ENCODE data around the gene PTCD2.

Gene PTCD2

DNA sequence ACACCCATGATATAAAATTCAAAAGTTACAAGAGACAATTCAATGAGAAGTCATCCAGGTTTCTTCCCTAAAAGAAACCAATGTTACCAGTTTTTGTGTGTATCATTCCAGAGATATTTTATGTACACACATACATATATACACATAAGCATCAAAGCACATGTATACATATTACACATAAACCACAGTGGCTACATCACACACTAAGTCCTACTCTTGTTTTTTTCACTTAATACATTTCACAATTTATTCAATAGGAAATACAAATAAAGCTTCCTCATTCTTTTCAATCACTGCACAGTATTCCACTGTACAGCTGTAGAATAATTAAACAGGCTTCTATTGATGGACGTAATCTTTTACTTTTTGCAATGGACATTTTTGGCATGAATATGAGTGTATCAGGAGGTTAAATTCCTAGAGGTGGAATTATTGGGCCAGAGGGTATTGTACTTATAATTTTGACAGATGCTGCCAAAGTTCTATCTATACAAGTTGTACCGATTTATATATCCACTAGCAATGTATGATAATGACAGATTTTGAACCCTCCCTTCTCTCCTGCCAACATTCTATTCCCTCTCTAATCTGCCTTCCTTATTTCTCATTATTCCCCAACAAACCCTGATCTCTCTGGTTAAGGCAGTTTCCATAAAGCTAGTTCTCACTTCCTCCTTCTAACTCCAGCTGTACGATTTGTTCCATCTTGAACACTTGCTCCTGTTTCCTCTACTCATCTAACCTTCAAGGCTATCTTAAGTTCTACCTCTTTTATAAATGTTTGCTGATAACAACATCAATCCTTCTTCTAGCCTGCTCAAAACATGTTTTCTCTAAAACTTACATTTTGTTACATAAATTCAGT, 35.4 kb upstream of the PTCD2 start:
- no peak overlapping the region for H3K9ac ChIP-seq (ENCODE audit: low read depth in 1 of 2, low read length in 2 of 2)
- H3K36me3 ChIP-seq (ENCODE audit: control insufficient read depth in 1 of 2, insufficient read depth in 2 of 2, low read length in 2 of 2), result peaks cover 3 to 12% of the 10 kb centered on the region in 2 donors
- H3K9me3 ChIP-seq (ENCODE audit: control insufficient read depth in 1 of 2, low read length in 2 of 2), result no peaks in the 10 kb centered on the region
- H3K4me3 ChIP-seq (ENCODE audit: low read depth in 1 of 2, low read length in 2 of 2), result no peak overlapping the region
- H3K4me1 ChIP-seq (ENCODE audit: control insufficient read depth in 1 of 2, insufficient read depth in 2 of 2, low read length in 2 of 2), result no peaks in the 10 kb centered on the region
- no peak overlapping the region for H3K27ac ChIP-seq (ENCODE audit: low read depth, low read length)
- no peaks in the 10 kb centered on the region for H3K27me3 ChIP-seq (ENCODE audit: control insufficient read depth in 1 of 2, insufficient read depth in 2 of 2, low read length in 2 of 2)

DNA sequence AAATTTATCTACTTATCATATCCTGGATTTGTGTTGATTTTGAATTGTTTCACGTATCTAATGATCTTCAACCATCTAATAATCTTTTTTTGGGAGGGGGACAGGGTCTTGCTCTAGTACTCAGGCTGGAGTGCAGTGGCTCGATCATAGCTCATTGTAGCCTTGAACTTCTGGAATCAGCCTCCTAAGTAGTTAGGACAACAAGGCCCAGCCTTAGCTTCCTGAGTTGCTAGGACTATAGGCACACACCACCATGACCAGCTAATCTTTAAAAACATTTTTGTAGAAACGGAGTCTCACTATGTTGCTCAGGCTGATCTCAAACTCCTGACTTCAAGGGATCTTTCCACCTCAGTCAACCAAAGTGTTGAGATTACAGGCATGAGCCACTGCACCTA, 34.8 kb upstream of the PTCD2 start:
- no peak overlapping the region for H3K9ac ChIP-seq (ENCODE audit: low read depth in 1 of 2, low read length in 2 of 2)
- H3K27me3 ChIP-seq (ENCODE audit: control insufficient read depth in 1 of 2, insufficient read depth in 2 of 2, low read length in 2 of 2), result no peaks in the 10 kb centered on the region
- no peaks in the 10 kb centered on the region for H3K4me1 ChIP-seq (ENCODE audit: control insufficient read depth in 1 of 2, insufficient read depth in 2 of 2, low read length in 2 of 2)
- H3K4me3 ChIP-seq (ENCODE audit: low read depth in 1 of 2, low read length in 2 of 2), result no peak overlapping the region
- H3K27ac ChIP-seq (ENCODE audit: low read depth, low read length), result no peak overlapping the region
- H3K36me3 ChIP-seq (ENCODE audit: control insufficient read depth in 1 of 2, insufficient read depth in 2 of 2, low read length in 2 of 2), result peaks cover 3 to 12% of the 10 kb centered on the region in 2 donors
- H3K9me3 ChIP-seq (ENCODE audit: control insufficient read depth in 1 of 2, low read length in 2 of 2), result no peaks in the 10 kb centered on the region

DNA sequence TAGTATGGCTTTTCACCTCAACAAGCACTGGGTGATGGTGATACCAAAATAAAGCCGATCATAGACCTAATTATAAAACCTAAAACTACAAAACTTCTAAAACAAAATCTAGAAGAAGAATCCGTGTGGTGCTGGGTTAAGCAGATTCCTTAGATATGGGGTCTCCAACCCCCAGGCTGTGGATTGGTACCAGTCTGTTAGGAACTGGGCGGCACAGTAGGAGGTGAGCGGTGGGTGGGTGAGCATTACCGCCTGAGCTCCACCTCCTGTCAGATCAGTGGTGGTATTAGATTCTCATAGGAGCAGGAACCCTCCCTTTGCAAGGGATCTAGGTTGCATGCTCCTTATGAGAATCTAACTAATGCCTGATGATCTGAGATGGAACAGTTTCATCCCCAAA, 33.4 kb upstream of the PTCD2 start:
- Histone ChIP-seq H3K27me3 (ENCODE audit: control insufficient read depth in 1 of 2, insufficient read depth in 2 of 2, low read length in 2 of 2) (no peaks in the 10 kb centered on the region), H3K9me3 (ENCODE audit: control insufficient read depth in 1 of 2, low read length in 2 of 2) (no peaks in the 10 kb centered on the region), H3K9ac (ENCODE audit: low read depth in 1 of 2, low read length in 2 of 2) (no peak overlapping the region), H3K27ac (ENCODE audit: low read depth, low read length) (no peak overlapping the region), H3K4me1 (ENCODE audit: control insufficient read depth in 1 of 2, insufficient read depth in 2 of 2, low read length in 2 of 2) (no peaks in the 10 kb centered on the region), H3K4me3 (ENCODE audit: low read depth in 1 of 2, low read length in 2 of 2) (no peak overlapping the region), H3K36me3 (ENCODE audit: control insufficient read depth in 1 of 2, insufficient read depth in 2 of 2, low read length in 2 of 2) (peaks cover 3 to 12% of the 10 kb centered on the region in 2 donors)

DNA sequence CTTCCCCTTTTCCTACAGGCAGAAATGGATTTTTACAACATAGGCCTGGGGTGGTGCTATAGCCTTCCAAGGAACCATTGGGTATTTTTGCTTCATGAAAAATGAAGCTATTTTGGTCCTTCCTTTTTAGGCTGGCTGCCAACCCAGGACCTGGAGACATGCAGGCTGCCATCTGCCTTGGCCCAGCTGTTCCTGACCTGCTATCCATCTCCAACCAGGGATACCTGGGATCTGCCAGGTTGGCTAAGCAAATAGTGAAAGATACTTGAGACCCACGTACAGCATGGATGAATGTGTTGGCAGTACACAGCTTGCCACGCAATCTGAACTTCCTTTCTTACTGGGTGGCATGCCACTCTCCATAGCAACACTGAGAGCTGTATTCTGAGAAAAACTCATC, 31.2 kb upstream of the PTCD2 start:
- Histone ChIP-seq H3K4me1 (ENCODE audit: control insufficient read depth in 1 of 2, insufficient read depth in 2 of 2, low read length in 2 of 2) (no peaks in the 10 kb centered on the region), H3K9ac (ENCODE audit: low read depth in 1 of 2, low read length in 2 of 2) (no peak overlapping the region), H3K4me3 (ENCODE audit: low read depth in 1 of 2, low read length in 2 of 2) (no peak overlapping the region), H3K36me3 (ENCODE audit: control insufficient read depth in 1 of 2, insufficient read depth in 2 of 2, low read length in 2 of 2) (peaks cover 3 to 16% of the 10 kb centered on the region in 2 donors), H3K9me3 (ENCODE audit: control insufficient read depth in 1 of 2, low read length in 2 of 2) (no peaks in the 10 kb centered on the region), H3K27me3 (ENCODE audit: control insufficient read depth in 1 of 2, insufficient read depth in 2 of 2, low read length in 2 of 2) (no peaks in the 10 kb centered on the region), H3K27ac (ENCODE audit: low read depth, low read length) (no peak overlapping the region)

DNA sequence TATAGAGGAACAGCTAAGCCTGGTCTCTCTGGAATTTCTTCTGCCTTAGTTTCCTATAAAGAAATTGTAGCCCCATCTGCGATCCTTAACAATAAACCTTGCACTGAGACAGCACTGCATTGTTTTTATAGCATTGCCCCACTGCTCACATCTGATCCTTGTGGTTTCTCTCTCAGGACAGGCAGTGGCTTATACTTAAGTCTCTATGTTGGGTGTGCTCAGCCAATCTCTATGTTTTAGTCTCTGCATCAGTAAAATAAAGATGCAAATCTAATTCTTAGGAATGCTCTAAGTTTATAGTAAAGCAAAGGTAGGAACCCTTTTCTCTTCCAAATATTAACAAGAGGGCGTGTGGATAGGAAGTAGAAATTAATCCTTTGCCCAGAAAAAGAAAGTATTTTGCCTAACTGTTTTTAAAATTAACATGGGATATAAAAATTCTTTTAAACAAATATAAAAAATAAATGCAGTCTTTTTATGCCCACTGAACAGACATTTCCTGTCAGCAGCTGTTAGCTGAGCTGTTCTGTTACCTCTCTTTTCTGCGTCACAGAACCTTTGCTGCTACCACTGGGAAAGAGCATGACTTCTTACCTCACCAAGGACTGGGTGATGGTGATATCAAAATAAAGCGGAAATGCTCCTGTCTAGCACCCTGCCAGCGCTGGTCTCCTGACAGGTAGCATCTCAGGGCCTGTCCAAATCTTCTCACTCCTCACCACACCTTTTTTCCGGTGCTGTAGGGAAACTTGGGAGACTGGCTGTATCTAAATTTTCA, 29.6 kb upstream of the PTCD2 start:
- no peak overlapping the region for H3K9ac ChIP-seq (ENCODE audit: low read depth in 1 of 2, low read length in 2 of 2)
- no peaks in the 10 kb centered on the region for H3K27me3 ChIP-seq (ENCODE audit: control insufficient read depth in 1 of 2, insufficient read depth in 2 of 2, low read length in 2 of 2)
- H3K4me1 ChIP-seq (ENCODE audit: control insufficient read depth in 1 of 2, insufficient read depth in 2 of 2, low read length in 2 of 2), result no peaks in the 10 kb centered on the region
- no peak overlapping the region for H3K4me3 ChIP-seq (ENCODE audit: low read depth in 1 of 2, low read length in 2 of 2)
- no peaks in the 10 kb centered on the region for H3K9me3 ChIP-seq (ENCODE audit: control insufficient read depth in 1 of 2, low read length in 2 of 2)
- peaks cover 5 to 16% of the 10 kb centered on the region in 2 donors for H3K36me3 ChIP-seq (ENCODE audit: control insufficient read depth in 1 of 2, insufficient read depth in 2 of 2, low read length in 2 of 2)
- H3K27ac ChIP-seq (ENCODE audit: low read depth, low read length), result no peak overlapping the region

DNA sequence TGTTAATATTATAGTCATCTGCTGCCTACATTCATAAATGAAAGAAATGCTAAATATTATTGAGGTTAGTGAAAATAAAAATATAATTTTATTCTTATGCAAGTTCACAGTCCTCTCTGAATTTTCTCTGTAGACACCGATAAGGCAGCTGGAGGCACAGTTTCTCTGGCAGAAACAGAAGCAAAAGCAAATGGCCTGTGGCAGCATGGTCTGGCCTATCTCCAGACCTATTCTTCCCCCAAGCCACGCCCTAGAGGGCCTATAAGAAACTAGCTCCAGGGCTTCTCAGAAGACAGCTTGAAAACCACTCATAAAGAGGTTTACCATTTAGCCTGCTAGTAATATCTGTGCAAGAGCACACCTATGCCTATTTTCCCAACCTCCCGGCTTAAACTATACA, 28.6 kb upstream of the PTCD2 start:
- Histone ChIP-seq H3K4me3 (ENCODE audit: low read depth in 1 of 2, low read length in 2 of 2) (no peak overlapping the region), H3K27me3 (ENCODE audit: control insufficient read depth in 1 of 2, insufficient read depth in 2 of 2, low read length in 2 of 2) (no peaks in the 10 kb centered on the region), H3K27ac (ENCODE audit: low read depth, low read length) (no peak overlapping the region), H3K9me3 (ENCODE audit: control insufficient read depth in 1 of 2, low read length in 2 of 2) (no peaks in the 10 kb centered on the region), H3K36me3 (ENCODE audit: control insufficient read depth in 1 of 2, insufficient read depth in 2 of 2, low read length in 2 of 2) (peaks cover 6 to 18% of the 10 kb centered on the region in 2 donors), H3K4me1 (ENCODE audit: control insufficient read depth in 1 of 2, insufficient read depth in 2 of 2, low read length in 2 of 2) (no peaks in the 10 kb centered on the region), H3K9ac (ENCODE audit: low read depth in 1 of 2, low read length in 2 of 2) (no peak overlapping the region)

DNA sequence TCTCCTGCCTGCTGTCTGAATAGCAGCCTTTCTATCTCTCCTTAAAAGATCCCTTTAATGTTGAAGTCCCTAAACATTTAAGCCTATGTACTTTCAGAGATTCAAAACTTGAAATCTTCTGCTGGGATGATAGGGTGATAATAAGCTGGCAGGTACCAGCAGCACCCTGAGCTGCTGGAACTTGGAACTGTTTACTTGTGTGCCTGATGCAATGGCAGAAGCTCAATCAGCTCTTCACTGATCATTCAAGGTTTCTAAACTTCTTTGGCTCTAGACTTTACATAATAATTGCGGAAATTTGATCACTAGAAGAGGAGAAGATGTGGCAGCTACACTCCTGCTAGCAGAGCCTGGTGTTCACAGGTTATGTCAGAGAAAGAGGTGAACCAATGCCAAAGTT, 27.8 kb upstream of the PTCD2 start:
- Histone ChIP-seq H3K9ac (ENCODE audit: low read depth in 1 of 2, low read length in 2 of 2) (no peak overlapping the region), H3K9me3 (ENCODE audit: control insufficient read depth in 1 of 2, low read length in 2 of 2) (no peaks in the 10 kb centered on the region), H3K4me1 (ENCODE audit: control insufficient read depth in 1 of 2, insufficient read depth in 2 of 2, low read length in 2 of 2) (no peaks in the 10 kb centered on the region), H3K36me3 (ENCODE audit: control insufficient read depth in 1 of 2, insufficient read depth in 2 of 2, low read length in 2 of 2) (peaks cover 6 to 18% of the 10 kb centered on the region in 2 donors), H3K4me3 (ENCODE audit: low read depth in 1 of 2, low read length in 2 of 2) (no peak overlapping the region), H3K27me3 (ENCODE audit: control insufficient read depth in 1 of 2, insufficient read depth in 2 of 2, low read length in 2 of 2) (no peaks in the 10 kb centered on the region), H3K27ac (ENCODE audit: low read depth, low read length) (no peak overlapping the region)

DNA sequence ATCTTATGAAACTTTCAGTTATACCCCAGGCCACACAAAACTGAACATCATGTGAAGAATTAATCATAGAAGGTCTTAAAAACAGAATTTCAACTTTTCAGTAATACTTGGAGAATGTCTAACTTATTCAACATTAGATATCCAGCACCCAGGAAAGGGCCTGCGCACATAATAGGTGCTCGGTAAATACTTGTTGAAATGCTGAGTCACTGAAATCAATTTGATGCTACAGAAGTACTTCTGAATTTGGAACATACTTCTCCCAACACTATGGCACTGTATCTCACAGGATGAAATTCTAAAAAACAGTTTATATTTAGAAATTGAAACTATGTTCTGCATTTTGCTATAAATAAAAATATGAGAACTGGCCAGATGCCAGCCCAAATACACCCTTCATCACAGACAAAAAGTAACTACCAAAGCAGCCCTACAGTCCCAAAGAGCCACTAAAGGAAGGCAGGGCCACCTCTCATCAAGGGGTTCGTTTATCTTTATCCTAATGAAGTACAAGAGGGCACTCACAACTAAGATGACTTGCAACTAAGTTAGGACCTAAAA, 26.6 kb upstream of the PTCD2 start:
- no peak overlapping the region for H3K27ac ChIP-seq (ENCODE audit: low read depth, low read length)
- no peaks in the 10 kb centered on the region for H3K4me1 ChIP-seq (ENCODE audit: control insufficient read depth in 1 of 2, insufficient read depth in 2 of 2, low read length in 2 of 2)
- H3K9me3 ChIP-seq (ENCODE audit: control insufficient read depth in 1 of 2, low read length in 2 of 2), result no peaks in the 10 kb centered on the region
- no peak overlapping the region for H3K9ac ChIP-seq (ENCODE audit: low read depth in 1 of 2, low read length in 2 of 2)
- H3K27me3 ChIP-seq (ENCODE audit: control insufficient read depth in 1 of 2, insufficient read depth in 2 of 2, low read length in 2 of 2), result no peaks in the 10 kb centered on the region
- peaks cover 6 to 13% of the 10 kb centered on the region in 2 donors for H3K36me3 ChIP-seq (ENCODE audit: control insufficient read depth in 1 of 2, insufficient read depth in 2 of 2, low read length in 2 of 2)
- H3K4me3 ChIP-seq (ENCODE audit: low read depth in 1 of 2, low read length in 2 of 2), result no peak overlapping the region

DNA sequence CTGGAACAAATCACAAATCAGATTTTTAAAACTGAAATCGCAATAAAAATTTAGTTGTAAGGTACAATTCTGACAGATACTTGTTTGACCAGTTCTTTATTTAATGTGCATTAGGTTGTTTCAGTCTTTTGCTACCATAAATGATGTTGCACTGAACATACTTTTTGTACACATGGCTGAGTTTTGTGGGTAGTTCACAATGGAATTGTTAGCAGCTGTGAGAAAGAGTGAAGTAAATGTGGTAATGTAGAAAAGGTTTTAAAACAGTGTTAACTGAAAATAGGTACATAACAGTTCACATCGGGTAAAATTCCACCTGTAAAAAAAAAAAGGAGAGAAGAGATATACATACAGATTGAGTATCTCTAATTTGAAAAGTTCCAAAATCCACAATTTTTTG, 25.7 kb upstream of the PTCD2 start:
- H3K9me3 ChIP-seq (ENCODE audit: control insufficient read depth in 1 of 2, low read length in 2 of 2), result no peaks in the 10 kb centered on the region
- no peaks in the 10 kb centered on the region for H3K4me1 ChIP-seq (ENCODE audit: control insufficient read depth in 1 of 2, insufficient read depth in 2 of 2, low read length in 2 of 2)
- no peak overlapping the region for H3K27ac ChIP-seq (ENCODE audit: low read depth, low read length)
- H3K9ac ChIP-seq (ENCODE audit: low read depth in 1 of 2, low read length in 2 of 2), result no peak overlapping the region
- H3K36me3 ChIP-seq (ENCODE audit: control insufficient read depth in 1 of 2, insufficient read depth in 2 of 2, low read length in 2 of 2), result peaks cover 6% of the 10 kb centered on the region in 2 donors
- no peak overlapping the region for H3K4me3 ChIP-seq (ENCODE audit: low read depth in 1 of 2, low read length in 2 of 2)
- no peaks in the 10 kb centered on the region for H3K27me3 ChIP-seq (ENCODE audit: control insufficient read depth in 1 of 2, insufficient read depth in 2 of 2, low read length in 2 of 2)

DNA sequence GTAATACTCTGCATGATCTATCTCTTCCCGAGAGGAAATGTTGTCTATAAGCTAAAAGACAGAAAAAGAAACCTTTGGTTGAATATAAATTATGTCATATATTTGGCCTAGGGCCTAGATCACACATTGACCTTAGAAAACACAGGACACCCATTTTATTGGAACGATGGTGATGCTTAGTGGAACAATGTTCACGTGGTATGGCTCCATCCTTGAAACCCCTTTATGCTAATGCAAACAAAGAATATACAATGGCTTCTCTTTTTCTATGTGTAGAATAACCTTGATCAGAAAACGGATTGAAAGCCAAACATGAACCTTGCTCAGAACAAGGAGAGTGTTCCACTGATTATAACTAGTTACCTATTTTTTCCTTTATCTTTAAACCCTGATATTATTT, 24.6 kb upstream of the PTCD2 start:
- H3K27ac ChIP-seq (ENCODE audit: low read depth, low read length), result no peak overlapping the region
- H3K4me1 ChIP-seq (ENCODE audit: control insufficient read depth in 1 of 2, insufficient read depth in 2 of 2, low read length in 2 of 2), result peaks cover 3 to 4% of the 10 kb centered on the region in 2 donors
- H3K4me3 ChIP-seq (ENCODE audit: low read depth in 1 of 2, low read length in 2 of 2), result no peak overlapping the region
- H3K36me3 ChIP-seq (ENCODE audit: control insufficient read depth in 1 of 2, insufficient read depth in 2 of 2, low read length in 2 of 2), result peaks cover 6% of the 10 kb centered on the region in 2 donors
- no peak overlapping the region for H3K9ac ChIP-seq (ENCODE audit: low read depth in 1 of 2, low read length in 2 of 2)
- no peaks in the 10 kb centered on the region for H3K9me3 ChIP-seq (ENCODE audit: control insufficient read depth in 1 of 2, low read length in 2 of 2)
- no peaks in the 10 kb centered on the region for H3K27me3 ChIP-seq (ENCODE audit: control insufficient read depth in 1 of 2, insufficient read depth in 2 of 2, low read length in 2 of 2)
